GM21367 (cell line): Measurements from ENCODE around the gene CTDP1.

ENCODE experiments used
- ATAC-seq: cut with Tn5 transposase; IDR thresholded peaks from one replicate; pipeline ENCODE4 v1.9.1; 2021; ENCODE audit not compliant: unreplicated experiment

CTDP1 gene

DNA sequence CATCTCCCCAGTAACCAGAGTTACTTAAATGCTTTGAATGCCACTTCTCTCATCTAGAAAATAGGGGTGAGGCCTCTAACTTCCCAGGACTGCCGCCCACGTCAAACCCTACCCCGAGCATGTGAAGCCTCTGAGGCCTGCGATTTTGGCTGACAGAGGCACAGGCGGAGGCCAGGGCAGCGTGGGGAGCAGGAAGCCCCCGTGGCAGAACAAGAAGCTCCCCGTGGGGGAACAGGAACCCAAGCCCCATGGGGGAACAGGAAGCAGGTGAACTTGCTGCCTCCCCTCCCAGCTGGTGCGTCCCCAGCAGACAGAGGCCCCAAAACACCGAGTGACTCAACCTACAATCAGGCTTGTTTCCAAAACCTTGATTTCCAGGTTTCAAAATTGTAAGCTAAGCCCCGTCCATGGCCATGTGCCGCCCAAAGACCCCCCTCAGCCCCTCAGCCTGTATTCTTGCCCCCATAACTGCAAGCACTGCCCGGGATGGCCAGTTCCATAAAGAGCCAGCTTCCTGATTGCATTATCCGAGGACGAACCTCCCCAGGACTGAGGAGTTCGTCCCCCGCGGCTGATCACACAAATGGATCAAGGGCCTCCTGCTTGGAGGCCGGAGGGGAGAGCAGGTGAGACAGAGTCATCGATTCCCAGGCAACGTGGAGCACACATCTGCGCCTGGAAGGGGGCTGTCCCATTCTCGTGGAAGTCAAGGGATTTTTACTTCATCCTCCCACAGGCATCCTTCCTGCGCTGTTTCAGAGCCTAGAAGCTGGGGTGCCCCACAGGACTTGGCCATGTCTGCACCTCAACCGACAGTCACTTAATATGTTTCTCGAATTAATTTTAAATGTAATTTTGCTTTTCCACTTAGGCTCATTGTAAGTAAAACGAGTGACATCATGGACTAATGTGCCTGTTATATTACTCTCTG lies 36.3 kb upstream of the CTDP1 start:
- no peak for ATAC-seq

DNA sequence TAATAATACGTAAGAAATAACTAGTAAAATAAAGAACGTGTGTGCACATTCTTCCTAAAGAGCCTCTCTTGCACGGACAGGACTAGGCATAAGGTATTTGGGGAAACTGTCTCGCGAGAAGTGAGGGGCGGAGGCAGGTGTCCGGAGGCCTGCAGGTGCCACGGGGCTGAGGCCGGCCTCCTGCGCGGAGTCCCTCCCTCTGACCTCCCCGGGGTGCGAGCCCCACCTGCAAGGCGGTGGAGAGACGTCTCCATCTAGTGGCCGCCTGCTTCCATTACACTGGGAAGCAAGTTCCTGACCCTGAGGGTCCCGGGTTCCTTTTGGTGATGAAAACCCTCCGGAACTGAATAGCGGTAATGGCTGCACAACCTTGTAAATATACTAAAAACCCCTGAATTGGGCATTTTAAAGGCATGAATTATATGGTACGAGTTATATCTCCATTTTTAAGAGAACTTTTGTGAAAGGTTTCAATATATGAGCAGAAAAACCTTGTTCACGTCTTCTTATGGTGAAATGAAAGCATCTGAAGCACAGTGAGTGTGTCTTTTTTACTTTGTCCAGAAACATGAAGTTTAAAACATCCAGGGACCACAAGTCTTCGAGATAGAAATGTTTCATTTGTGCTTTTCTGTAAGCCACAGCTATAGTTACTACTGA lies 35.5 kb upstream of the CTDP1 start:
- peak; percentile 74 for ATAC-seq

DNA sequence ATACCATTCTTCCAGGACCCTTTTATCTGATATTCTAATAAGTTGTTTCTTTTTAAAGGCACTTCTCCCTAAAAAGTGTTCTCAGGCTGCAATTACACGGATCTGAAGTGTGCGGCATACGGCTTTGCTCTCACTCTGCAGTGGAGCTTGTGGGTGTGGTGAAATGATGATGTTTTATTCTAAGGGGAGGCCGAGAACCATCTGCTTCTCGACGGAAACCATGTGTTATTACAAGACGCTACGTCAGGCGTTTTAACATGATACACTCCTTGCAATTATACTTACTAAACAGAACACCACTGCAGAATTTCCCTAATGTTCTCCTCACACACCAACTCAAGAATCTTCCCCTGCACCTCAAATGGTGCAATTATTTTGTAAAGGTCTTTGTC lies 34.9 kb upstream of the CTDP1 start:
- ATAC-seq: no peak

- ATAC-seq: no peak
These were observed 34.2 kb upstream of the CTDP1 start for GRCh38 chr18:79645291-79645983.

- ATAC-seq: no peak
These were observed 32.3 kb upstream of the CTDP1 start for GRCh38 chr18:79647307-79647706.

GRCh38 chr18:79650959-79651358 lies 28.6 kb upstream of the CTDP1 start:
- ATAC-seq: no peak

- ATAC-seq: no peak
These were observed 22.1 kb upstream of the CTDP1 start for GRCh38 chr18:79657342-79657996.

DNA sequence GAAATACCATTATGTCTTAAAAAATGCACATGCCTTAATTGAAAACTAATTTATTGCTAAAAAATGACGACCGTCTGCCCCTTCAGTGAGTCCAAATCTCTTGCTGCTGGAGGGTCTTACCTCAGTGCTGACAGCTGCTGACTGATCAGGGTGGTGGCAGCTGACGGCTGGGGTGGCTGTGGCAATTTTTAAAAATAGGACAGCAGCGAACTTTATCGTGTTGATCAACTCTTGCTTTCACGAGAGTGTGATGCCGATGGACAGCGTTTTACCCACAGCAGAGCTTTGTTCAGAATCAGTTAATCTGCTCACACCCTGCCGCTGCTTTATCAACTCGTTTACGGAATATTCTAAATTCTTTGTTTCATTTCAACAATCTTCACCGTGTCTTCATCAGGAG lies 21.2 kb upstream of the CTDP1 start:
- ATAC-seq: no peak

- ATAC-seq: no peak
These were observed 19.9 kb upstream of the CTDP1 start for GRCh38 chr18:79659733-79660132.

GRCh38 chr18:79662034-79662433 lies 17.6 kb upstream of the CTDP1 start:
- ATAC-seq: no peak

DNA sequence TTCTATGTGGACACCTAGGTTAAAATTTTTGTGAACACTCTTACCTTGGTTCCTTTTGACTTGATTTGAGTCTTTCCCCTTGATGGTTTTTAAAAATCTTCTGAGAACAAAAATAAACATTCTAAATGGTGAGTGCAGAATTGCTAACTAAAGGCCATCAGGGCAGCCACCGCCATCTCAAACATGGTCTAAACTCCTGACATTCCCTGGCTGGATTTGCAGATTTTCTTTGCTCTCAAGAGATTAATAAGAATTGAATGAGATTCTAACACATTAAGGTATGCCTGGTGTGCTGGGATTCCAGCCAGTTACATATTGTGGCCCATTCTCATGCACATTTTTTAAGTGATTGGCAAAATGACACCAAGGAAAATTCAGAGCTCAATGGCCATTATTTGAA lies 17.2 kb upstream of the CTDP1 start:
- no peak for ATAC-seq

GRCh38 chr18:79664525-79665125 lies 15.0 kb upstream of the CTDP1 start:
- no peak for ATAC-seq

GRCh38 chr18:79668203-79668602 lies 11.4 kb upstream of the CTDP1 start:
- no peak for ATAC-seq

DNA sequence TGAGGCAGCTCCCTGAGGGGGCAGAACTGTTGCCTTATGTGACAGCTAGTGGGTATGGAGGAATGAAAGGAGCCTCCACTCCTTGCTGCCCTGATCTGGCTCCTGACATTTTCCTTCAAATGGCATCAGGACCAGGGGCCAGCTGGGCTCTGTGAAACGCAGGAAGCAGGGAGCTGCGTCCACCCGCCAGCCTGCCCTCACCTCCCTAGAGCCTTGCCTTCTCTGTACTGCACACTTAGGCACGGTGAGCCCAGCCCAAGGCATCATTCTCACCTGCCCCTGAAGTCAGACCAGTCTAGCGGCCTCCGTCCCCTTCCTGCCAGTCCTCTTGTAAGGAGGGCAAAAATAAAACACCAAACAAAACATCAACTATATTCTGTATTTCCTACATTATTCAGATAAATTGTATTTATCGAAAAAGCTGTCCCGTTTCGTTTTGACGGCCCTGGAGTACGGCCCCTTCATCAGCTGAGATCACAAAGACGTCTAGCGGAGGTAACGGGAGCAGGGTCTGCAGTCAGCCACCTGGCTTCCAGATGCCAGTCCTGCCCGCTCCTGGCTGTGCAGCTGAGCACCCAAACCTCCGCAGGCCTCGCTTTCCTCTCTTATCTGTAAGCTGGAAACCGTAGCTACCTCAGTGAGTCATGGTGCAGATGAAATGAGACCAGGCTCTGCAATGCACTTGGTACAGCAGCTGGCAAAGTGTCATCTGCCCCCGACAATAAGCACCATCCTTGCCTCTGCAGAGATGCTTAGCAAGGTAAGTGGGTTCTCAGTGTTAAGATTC lies 6.9 kb upstream of the CTDP1 start:
- ATAC-seq: no peak

DNA sequence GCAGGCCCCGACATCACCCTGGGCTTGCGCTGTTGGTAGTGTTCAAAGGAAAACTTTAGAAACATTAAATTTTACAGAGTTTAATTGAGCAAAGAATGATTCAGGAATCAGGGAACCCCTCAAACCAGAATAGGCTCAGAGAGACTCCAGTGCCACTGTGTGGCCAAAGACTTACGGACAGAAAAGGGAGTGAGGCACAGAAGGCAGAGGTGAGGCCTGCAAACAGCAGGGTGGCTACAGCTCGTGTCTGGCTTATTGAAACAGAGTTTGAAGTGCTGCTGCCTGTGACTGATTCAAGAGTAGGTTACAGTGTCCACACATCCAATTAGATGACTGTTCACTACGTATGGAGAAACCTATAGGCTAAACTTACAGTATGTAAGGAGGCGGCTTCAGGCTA lies 2.4 kb upstream of the CTDP1 start:
- ATAC-seq: no peak

- ATAC-seq: no peak
These were observed 1.8 kb upstream of the CTDP1 start for GRCh38 chr18:79677840-79678239.

DNA sequence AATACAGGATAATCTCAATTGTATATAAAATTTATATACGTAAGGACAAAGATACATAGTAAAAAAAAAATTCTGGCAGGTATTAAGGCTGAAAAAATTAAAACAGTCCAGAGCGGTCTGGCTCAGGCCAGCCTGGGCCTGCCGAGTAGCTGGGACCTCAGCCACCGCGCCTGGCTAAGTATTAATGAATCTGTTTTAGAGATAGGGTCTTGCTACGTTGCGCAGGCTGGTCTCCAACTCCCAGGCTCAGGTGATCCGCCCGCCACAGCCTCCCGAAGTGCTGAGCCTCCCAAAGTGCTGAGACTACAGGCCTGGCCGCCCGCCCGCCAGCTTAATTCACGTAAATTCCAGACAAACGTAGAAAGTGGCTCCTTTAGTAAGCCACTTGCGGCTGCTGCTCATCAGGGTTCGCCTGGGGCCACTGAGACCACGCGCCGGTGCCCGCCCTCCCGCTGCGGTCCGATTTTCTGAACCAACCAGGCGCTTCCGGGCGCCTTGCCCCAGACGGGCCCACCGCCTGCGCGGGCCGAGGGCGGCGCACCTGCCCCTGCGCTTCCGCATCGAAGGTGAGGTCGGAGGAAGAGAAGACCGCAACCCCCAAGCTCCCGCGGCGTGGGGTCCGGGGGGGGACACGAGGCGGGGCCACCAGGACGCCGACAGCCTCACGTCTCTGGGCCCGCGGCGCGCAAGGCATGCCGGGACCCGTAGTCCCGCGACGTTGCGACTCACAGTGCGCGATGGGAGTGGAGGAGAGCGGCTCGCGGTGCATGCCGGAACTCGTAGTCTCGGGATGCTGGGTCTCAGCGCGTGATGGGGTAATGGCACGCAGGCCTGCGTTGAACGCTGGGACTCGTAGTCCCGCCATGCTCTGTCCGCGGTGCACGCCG lies 695 bp upstream of the CTDP1 start:
- ATAC-seq: peak; percentile 89

DNA sequence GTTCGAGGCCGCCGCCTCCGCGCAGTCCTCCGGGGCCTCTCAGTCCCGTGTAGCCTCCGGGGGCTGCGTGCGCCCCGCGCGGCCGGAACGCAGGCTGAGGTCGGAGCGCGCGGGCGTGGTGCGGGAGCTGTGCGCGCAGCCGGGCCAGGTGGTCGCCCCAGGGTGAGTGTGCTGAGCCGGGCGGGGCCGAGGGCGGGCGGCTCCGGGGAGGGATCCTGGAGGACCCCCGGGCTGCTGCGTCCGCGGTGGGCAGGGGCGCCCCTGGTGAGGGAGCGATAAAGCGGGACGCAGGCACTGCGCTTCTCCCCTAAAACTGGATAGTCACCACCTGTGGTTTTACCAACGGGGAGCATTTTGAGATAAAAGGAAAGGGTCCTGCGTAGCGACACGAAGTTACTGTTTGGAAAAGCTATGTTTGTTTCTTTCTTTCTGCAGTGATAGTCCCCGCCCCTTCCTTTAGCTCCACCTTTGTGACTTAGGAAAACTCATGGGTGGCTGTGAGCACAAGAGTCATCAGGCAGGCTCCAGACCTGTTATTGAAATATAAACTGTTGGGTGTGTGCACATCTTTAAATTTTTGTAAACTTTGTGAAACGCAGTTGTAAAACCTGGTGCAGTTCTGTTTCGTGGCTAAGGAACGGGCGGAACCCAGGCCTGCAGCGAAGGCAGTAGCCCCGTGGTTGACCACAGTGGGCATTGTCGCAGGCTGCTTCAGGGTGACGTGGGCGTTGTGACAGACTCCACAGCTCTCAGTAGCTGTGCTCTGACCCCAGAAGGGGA lies 687 bp downstream of the CTDP1 start:
- ATAC-seq: no peak
